WTC11 (cell line): Measurements from ENCODE around the gene B3GNT8. TPM values are rescaled to one million over a fixed set of nuclear protein-coding genes. Genes with fewer than 3 reads are reported as not detected.

Experiments
- ATAC-seq: fragments of 200-7000 bp; cut with Tn5 transposase; 2 replicates; pipeline ENCODE4 v1.10.0; 2021; ENCODE audit warnings: mild to moderate bottlenecking, moderate library complexity
- Bru-seq: library from RNA; stranded (reverse); fragments of 400-500 nt; gene quantifications from one replicate; lab custom pipeline; 2021; lab: Mats Ljungman, UMichigan
- CTCF ChIA-PET: fragments of 300-600 bp; sonication (Branson Sonifier 250); formaldehyde crosslinking; loops from one replicate; lab custom pipeline; 2021; ENCODE audit warnings: antibody characterized with exemption; lab: Charles Lee
- POLR2A ChIA-PET: fragments of 350-600 bp; sonication (Branson Sonifier 250); formaldehyde crosslinking; loops from one replicate; lab custom pipeline; 2021; ENCODE audit warnings: antibody characterized with exemption; lab: Charles Lee
- DNase-seq: peaks from one replicate; pipeline ENCODE4 v3.0.0; 2021; ENCODE audit warnings: low spot score
- H3K27ac Mint-ChIP-seq: 2 replicates; pipeline ENCODE4 v1.8.0; 2021; ENCODE audit warnings: mixed read lengths
- H3K27me3 Mint-ChIP-seq: 2 replicates; pipeline ENCODE4 v1.8.0; 2021; ENCODE audit warnings: low read depth, mild to moderate bottlenecking, moderate library complexity, mixed read lengths
- H3K36me3 Mint-ChIP-seq: 2 replicates; pipeline ENCODE4 v1.8.0; 2021; ENCODE audit warnings: mixed read lengths
- H3K4me1 Mint-ChIP-seq: 2 replicates; pipeline ENCODE4 v1.8.0; 2022; ENCODE audit warnings: mixed read lengths
- H3K4me3 Mint-ChIP-seq: 2 replicates; pipeline ENCODE4 v1.8.0; 2021; ENCODE audit warnings: mild to moderate bottlenecking, moderate library complexity, mixed read lengths
- H3K9me3 Mint-ChIP-seq: 2 replicates; pipeline ENCODE4 v1.8.0; 2021; ENCODE audit warnings: mixed read lengths
- GABPB1 ChIP-seq: sonication (generic); formaldehyde crosslinking; IDR thresholded peaks from 2 replicates; pipeline ENCODE4 v1.8.1; 2023; ENCODE audit warnings: mild to moderate bottlenecking, missing genetic modification reagents
- GTF2I ChIP-seq: fragments of 250-450 bp; sonication (Bioruptor Pico); conservative IDR thresholded peaks from 2 replicates; pipeline ENCODE4 v1.4.0; 2021; ENCODE audit warnings: mild to moderate bottlenecking
- IRF2 ChIP-seq: sonication (generic); formaldehyde crosslinking; IDR thresholded peaks from 2 replicates; pipeline ENCODE4 v1.8.0; 2022; ENCODE audit warnings: low read depth, missing genetic modification reagents, borderline replicate concordance
- NFE2L1 ChIP-seq: sonication (generic); formaldehyde crosslinking; IDR thresholded peaks from 2 replicates; pipeline ENCODE4 v1.8.1; 2023; ENCODE audit warnings: missing genetic modification reagents
- SMAD4 ChIP-seq: sonication (generic); formaldehyde crosslinking; IDR thresholded peaks from 2 replicates; pipeline ENCODE4 v1.8.0; 2022; ENCODE audit warnings: mild to moderate bottlenecking, missing genetic modification reagents
- TCF7 ChIP-seq: sonication (generic); formaldehyde crosslinking; IDR thresholded peaks from 2 replicates; pipeline ENCODE4 v1.8.0; 2022; ENCODE audit warnings: mild to moderate bottlenecking, low read depth, missing genetic modification reagents, moderate library complexity
- ZNF121 ChIP-seq: sonication (generic); formaldehyde crosslinking; IDR thresholded peaks from 2 replicates; pipeline ENCODE4 v1.8.0; 2023; ENCODE audit warnings: missing genetic modification reagents
- ZNF263 ChIP-seq: sonication (generic); formaldehyde crosslinking; IDR thresholded peaks from 2 replicates; pipeline ENCODE4 v1.8.1; 2022; ENCODE audit warnings: low read depth, mild to moderate bottlenecking, moderate library complexity, missing genetic modification reagents
- ZNF416 ChIP-seq: fragments of 250-450 bp; sonication (Bioruptor Pico); IDR thresholded peaks from 2 replicates; pipeline ENCODE4 v1.9.0; 2021; ENCODE audit warnings: mild to moderate bottlenecking, inconsistent platforms
- long read RNA-seq, 3 experiments: library from RNA in 1 of 3; library from capped mRNA in 1 of 3; library from polyadenylated mRNA in 1 of 3; unstranded in 2 of 3; stranded (forward) in 1 of 3; transcript quantifications; one replicate each; pipeline ENCODE4 v2.0.0, GENCODE V29; 2021
- total RNA-seq: library from RNA; stranded (reverse); gene quantifications from 3 replicates; pipeline ENCODE4 v1.2.3, GENCODE V29; 2021
- TF ChIP-seq, protein P1 (sequence below): fragments of 250-450 bp; sonication (Bioruptor Pico); IDR thresholded peaks from 2 replicates; pipeline ENCODE4 v2.1.2; 2022; ENCODE audit warnings: mild to moderate bottlenecking, moderate library complexity
- TF ChIP-seq, protein P2 (sequence below): sonication (generic); formaldehyde crosslinking; conservative IDR thresholded peaks from 2 replicates; pipeline ENCODE4 v1.8.1; 2022; ENCODE audit warnings: mild to moderate bottlenecking, missing genetic modification reagents
- TF ChIP-seq, protein P3 (sequence below): sonication (generic); formaldehyde crosslinking; IDR thresholded peaks from 2 replicates; pipeline ENCODE4 v1.8.0; 2022; ENCODE audit warnings: missing genetic modification reagents
- TF ChIP-seq, protein P4 (sequence below): sonication (generic); formaldehyde crosslinking; IDR thresholded peaks from 2 replicates; pipeline ENCODE4 v1.8.0; 2023; ENCODE audit warnings: missing genetic modification reagents, mild to moderate bottlenecking, borderline replicate concordance
- TF ChIP-seq, protein P5 (sequence below): fragments of 250-450 bp; sonication (Bioruptor Pico); IDR thresholded peaks from 2 replicates; pipeline ENCODE4 v1.9.0; 2021; ENCODE audit warnings: mild to moderate bottlenecking

B3GNT8 gene, protein sequence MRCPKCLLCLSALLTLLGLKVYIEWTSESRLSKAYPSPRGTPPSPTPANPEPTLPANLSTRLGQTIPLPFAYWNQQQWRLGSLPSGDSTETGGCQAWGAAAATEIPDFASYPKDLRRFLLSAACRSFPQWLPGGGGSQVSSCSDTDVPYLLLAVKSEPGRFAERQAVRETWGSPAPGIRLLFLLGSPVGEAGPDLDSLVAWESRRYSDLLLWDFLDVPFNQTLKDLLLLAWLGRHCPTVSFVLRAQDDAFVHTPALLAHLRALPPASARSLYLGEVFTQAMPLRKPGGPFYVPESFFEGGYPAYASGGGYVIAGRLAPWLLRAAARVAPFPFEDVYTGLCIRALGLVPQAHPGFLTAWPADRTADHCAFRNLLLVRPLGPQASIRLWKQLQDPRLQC
- total RNA-seq: 0.96 to 2.3 TPM (median 1.2 TPM) in 3 replicates
- percentile 28 among the genes with signal in this experiment for Bru-seq, nascent RNA
- long read RNA-seq, experiment 1, partial matches to known transcripts: 1 of 4 reads
- long read RNA-seq, experiment 1, other reads (novel, unspliced or antisense): 3 of 4 reads
- long read RNA-seq, experiment 2: 0 reads
- long read RNA-seq, experiment 3, partial matches to known transcripts: 2 of 3 reads
- long read RNA-seq, experiment 3, other reads (novel, unspliced or antisense): 1 of 3 reads

DNA sequence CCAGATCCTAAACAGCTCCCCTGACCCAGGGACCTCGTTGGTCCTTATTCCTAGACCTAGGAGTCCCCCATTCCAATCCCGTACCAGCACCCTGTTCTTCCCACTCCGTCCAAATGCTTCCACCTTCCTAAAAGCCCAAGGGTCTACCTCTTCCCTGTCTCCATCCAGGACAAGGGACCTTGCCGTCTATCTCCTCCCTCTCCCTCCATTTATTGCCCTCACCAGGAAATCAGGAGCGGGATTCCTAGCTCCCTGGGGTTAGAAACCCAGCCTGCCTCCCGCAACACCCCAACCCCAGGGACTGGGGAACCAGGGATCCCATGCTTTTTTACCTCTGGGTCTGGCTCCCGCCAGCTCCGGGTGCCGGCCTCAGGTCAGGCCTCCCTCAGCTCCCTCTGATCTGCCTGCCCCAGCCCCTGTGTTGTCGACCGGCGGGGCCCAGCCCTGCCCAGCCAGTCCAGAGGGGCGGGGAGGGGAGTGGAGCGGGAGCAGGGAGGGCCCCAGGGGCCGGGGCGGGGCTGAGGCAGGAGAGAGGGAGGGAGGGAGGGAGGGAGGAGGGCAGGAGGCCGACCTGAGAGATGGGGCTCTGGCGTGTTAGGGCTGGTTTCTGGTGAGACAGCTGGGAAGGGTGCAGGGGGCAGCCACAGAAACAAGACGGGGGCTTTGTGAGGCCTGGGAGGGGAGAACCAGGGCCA is at the start of gene B3GNT8:
B3GNT8 (minus strand) TSS at position 423 of the 695 bp plus-strand sequence. CDS start 596 bp downstream, outside the sequence.
- Mint-ChIP-seq H3K27me3 (no peaks in the 10 kb centered on the region), H3K9me3 (no peaks in the 10 kb centered on the region), H3K4me3 (peak within 1 kb of the TSS; percentile 84), H3K36me3 (peaks cover 9% of the 10 kb centered on the region), H3K4me1 (peaks cover 21% of the 10 kb centered on the region), H3K27ac (peak within 1 kb of the TSS; percentile 95)
- CTCF ChIA-PET: interaction anchor here (0.6 to 3.9 kb wide), 14 partner anchors 12 to 570 kb away, joined by 3 to 40 read pairs (median 6); partner anchors contain the start of genes B9D2 and DMAC2
- DNase-seq (peak; percentile 89), ATAC-seq (peak; percentile 89)
- TF ChIP-seq NFE2L1 (CRISPR knock-in tag): no peak
- TF ChIP-seq, protein P1, sequence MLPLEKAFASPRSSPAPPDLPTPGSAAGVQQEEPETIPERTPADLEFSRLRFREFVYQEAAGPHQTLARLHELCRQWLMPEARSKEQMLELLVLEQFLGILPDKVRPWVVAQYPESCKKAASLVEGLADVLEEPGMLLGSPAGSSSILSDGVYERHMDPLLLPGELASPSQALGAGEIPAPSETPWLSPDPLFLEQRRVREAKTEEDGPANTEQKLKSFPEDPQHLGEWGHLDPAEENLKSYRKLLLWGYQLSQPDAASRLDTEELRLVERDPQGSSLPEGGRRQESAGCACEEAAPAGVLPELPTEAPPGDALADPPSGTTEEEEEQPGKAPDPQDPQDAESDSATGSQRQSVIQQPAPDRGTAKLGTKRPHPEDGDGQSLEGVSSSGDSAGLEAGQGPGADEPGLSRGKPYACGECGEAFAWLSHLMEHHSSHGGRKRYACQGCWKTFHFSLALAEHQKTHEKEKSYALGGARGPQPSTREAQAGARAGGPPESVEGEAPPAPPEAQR (CRISPR knock-in tag): no peak
- TF ChIP-seq ZNF263 (CRISPR knock-in tag): no peak
- TF ChIP-seq, protein P2, sequence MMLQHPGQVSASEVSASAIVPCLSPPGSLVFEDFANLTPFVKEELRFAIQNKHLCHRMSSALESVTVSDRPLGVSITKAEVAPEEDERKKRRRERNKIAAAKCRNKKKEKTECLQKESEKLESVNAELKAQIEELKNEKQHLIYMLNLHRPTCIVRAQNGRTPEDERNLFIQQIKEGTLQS (CRISPR knock-in tag): no peak
- no peak for TF ChIP-seq IRF2 (CRISPR knock-in tag)
- no peak for TF ChIP-seq GTF2I (CRISPR knock-in tag)
- TF ChIP-seq, protein P3, sequence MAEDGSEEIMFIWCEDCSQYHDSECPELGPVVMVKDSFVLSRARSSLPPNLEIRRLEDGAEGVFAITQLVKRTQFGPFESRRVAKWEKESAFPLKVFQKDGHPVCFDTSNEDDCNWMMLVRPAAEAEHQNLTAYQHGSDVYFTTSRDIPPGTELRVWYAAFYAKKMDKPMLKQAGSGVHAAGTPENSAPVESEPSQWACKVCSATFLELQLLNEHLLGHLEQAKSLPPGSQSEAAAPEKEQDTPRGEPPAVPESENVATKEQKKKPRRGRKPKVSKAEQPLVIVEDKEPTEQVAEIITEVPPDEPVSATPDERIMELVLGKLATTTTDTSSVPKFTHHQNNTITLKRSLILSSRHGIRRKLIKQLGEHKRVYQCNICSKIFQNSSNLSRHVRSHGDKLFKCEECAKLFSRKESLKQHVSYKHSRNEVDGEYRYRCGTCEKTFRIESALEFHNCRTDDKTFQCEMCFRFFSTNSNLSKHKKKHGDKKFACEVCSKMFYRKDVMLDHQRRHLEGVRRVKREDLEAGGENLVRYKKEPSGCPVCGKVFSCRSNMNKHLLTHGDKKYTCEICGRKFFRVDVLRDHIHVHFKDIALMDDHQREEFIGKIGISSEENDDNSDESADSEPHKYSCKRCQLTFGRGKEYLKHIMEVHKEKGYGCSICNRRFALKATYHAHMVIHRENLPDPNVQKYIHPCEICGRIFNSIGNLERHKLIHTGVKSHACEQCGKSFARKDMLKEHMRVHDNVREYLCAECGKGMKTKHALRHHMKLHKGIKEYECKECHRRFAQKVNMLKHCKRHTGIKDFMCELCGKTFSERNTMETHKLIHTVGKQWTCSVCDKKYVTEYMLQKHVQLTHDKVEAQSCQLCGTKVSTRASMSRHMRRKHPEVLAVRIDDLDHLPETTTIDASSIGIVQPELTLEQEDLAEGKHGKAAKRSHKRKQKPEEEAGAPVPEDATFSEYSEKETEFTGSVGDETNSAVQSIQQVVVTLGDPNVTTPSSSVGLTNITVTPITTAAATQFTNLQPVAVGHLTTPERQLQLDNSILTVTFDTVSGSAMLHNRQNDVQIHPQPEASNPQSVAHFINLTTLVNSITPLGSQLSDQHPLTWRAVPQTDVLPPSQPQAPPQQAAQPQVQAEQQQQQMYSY: no peak
- TF ChIP-seq ZNF416: no peak
- TF ChIP-seq GABPB1 (CRISPR knock-in tag): no peak
- TF ChIP-seq, protein P4, sequence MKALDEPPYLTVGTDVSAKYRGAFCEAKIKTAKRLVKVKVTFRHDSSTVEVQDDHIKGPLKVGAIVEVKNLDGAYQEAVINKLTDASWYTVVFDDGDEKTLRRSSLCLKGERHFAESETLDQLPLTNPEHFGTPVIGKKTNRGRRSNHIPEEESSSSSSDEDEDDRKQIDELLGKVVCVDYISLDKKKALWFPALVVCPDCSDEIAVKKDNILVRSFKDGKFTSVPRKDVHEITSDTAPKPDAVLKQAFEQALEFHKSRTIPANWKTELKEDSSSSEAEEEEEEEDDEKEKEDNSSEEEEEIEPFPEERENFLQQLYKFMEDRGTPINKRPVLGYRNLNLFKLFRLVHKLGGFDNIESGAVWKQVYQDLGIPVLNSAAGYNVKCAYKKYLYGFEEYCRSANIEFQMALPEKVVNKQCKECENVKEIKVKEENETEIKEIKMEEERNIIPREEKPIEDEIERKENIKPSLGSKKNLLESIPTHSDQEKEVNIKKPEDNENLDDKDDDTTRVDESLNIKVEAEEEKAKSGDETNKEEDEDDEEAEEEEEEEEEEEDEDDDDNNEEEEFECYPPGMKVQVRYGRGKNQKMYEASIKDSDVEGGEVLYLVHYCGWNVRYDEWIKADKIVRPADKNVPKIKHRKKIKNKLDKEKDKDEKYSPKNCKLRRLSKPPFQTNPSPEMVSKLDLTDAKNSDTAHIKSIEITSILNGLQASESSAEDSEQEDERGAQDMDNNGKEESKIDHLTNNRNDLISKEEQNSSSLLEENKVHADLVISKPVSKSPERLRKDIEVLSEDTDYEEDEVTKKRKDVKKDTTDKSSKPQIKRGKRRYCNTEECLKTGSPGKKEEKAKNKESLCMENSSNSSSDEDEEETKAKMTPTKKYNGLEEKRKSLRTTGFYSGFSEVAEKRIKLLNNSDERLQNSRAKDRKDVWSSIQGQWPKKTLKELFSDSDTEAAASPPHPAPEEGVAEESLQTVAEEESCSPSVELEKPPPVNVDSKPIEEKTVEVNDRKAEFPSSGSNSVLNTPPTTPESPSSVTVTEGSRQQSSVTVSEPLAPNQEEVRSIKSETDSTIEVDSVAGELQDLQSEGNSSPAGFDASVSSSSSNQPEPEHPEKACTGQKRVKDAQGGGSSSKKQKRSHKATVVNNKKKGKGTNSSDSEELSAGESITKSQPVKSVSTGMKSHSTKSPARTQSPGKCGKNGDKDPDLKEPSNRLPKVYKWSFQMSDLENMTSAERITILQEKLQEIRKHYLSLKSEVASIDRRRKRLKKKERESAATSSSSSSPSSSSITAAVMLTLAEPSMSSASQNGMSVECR (CRISPR knock-in tag): no peak
- TF ChIP-seq, all 79 proteins: peak for 0
- POLR2A ChIA-PET: interaction anchor here (0.5 to 4.2 kb wide), 5 partner anchors 12 to 91 kb away, joined by 5 to 31 read pairs (median 6); partner anchors contain the start of genes DMAC2 and TMEM91

DNA sequence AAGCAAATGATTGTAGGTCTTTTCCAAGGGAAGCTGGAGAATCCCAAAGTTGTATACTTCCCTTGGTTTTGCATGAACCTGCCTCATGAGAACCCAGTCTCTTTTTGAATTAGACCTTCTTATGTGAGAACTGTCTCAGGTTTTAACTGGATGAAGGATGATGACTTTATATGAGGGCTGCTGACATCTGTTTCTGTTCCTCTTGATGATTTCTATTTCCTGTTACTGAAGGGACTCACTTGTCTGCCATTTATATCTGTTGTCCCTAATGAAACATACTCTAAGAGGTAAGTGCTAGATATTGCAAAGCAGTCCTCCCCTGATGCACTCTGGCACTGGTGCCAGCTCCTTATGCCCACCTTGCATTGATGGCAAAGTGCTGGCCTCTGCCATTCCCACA is 49.4 kb upstream of the B3GNT8 start:
- ATAC-seq (no peak), DNase-seq (no peak)
- H3K36me3 Mint-ChIP-seq: no peaks in the 10 kb centered on the region
- H3K9me3 Mint-ChIP-seq: peaks cover 59% of the 10 kb centered on the region
- H3K27ac Mint-ChIP-seq: no peak overlapping the region
- CTCF ChIA-PET: interaction anchor here (1.1 kb wide), 1 partner anchor 86 kb away, joined by 3 read pairs; no protein-coding TSS in a partner anchor
- H3K4me3 Mint-ChIP-seq: no peak overlapping the region
- POLR2A ChIA-PET: no interaction called here
- H3K27me3 Mint-ChIP-seq: peaks cover 42% of the 10 kb centered on the region
- H3K4me1 Mint-ChIP-seq: no peaks in the 10 kb centered on the region
- TF ChIP-seq TCF7 (CRISPR knock-in tag) (no peak), ZNF121 (CRISPR knock-in tag) (no peak), SMAD4 (CRISPR knock-in tag) (no peak)
- TF ChIP-seq, protein P3: no peak
- TF ChIP-seq, protein P5, sequence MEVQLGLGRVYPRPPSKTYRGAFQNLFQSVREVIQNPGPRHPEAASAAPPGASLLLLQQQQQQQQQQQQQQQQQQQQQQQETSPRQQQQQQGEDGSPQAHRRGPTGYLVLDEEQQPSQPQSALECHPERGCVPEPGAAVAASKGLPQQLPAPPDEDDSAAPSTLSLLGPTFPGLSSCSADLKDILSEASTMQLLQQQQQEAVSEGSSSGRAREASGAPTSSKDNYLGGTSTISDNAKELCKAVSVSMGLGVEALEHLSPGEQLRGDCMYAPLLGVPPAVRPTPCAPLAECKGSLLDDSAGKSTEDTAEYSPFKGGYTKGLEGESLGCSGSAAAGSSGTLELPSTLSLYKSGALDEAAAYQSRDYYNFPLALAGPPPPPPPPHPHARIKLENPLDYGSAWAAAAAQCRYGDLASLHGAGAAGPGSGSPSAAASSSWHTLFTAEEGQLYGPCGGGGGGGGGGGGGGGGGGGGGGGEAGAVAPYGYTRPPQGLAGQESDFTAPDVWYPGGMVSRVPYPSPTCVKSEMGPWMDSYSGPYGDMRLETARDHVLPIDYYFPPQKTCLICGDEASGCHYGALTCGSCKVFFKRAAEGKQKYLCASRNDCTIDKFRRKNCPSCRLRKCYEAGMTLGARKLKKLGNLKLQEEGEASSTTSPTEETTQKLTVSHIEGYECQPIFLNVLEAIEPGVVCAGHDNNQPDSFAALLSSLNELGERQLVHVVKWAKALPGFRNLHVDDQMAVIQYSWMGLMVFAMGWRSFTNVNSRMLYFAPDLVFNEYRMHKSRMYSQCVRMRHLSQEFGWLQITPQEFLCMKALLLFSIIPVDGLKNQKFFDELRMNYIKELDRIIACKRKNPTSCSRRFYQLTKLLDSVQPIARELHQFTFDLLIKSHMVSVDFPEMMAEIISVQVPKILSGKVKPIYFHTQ (CRISPR knock-in tag): no peak
